NCI-H2029 (cell line): Measurements from ENCODE around the gene FUZ.
A peak's percentile ranks its signal among the peaks of the same experiment; 100 is the strongest.
"Not testable (repeated sequence)": the region's sequence is repeated elsewhere in the genome, so short reads cannot be mapped to it uniquely, and the experiment has no call there.

ENCODE experiments used
- DNase-seq: peaks from one replicate; lab custom pipeline; 2025; lab: John Stamatoyannopoulos, UW

Gene FUZ

GRCh38 chr19:49830766-49831165 is 17.7 kb upstream of the FUZ start:
- DNase-seq: no peak

- no peak for DNase-seq
Measured at GRCh38 chr19:49829721-49830120, 16.6 kb upstream of the FUZ start.

- no peak for DNase-seq
Measured at GRCh38 chr19:49829200-49829599, 16.1 kb upstream of the FUZ start.

GRCh38 chr19:49827034-49827433 is 13.9 kb upstream of the FUZ start:
- DNase-seq: no peak

GRCh38 chr19:49824662-49825061 is 11.6 kb upstream of the FUZ start:
- DNase-seq: no peak

GRCh38 chr19:49823472-49823871 is 10.4 kb upstream of the FUZ start:
- DNase-seq: peak; percentile 92

- peak; percentile 75 for DNase-seq
Measured at GRCh38 chr19:49820125-49820524, 7.0 kb upstream of the FUZ start.

- DNase-seq: not testable (repeated sequence)
Measured at GRCh38 chr19:49819452-49820115, 6.5 kb upstream of the FUZ start.

GRCh38 chr19:49818649-49819370 is 5.7 kb upstream of the FUZ start:
- DNase-seq: no peak

- peak; percentile 82 for DNase-seq
Measured at GRCh38 chr19:49817964-49818648, 5.0 kb upstream of the FUZ start, which contains the start of gene MED25. Gene MED25 (plus strand): TSS chr19:49818289. CDS start chr19:49818342, 53 bp downstream.

- DNase-seq: no peak
Measured at GRCh38 chr19:49816590-49816989, 3.5 kb upstream of the FUZ start.

- no peak for DNase-seq
Measured at GRCh38 chr19:49814010-49814409, 918 bp upstream of the FUZ start.

GRCh38 chr19:49812452-49812996 is 568 bp downstream of the FUZ start:
- DNase-seq: no peak

- no peak for DNase-seq
Measured at GRCh38 chr19:49811328-49811727, 1.8 kb downstream of the FUZ start.

- no peak for DNase-seq
Measured at GRCh38 chr19:49809941-49810389, 3.1 kb downstream of the FUZ start.

GRCh38 chr19:49809160-49809940 is 3.7 kb downstream of the FUZ start:
- no peak for DNase-seq

GRCh38 chr19:49808711-49809159 is 4.4 kb downstream of the FUZ start:
- DNase-seq: peak; percentile 95

GRCh38 chr19:49807904-49808675 is 5.0 kb downstream of the FUZ start:
- no peak for DNase-seq

GRCh38 chr19:49807058-49807903 is 5.8 kb downstream of the FUZ start:
- no peak for DNase-seq

GRCh38 chr19:49806620-49806959 is 6.5 kb downstream of the FUZ start:
- DNase-seq: no peak
